ENCODE measurements around the gene DNAJB6.

DNAJB6 gene

DNA sequence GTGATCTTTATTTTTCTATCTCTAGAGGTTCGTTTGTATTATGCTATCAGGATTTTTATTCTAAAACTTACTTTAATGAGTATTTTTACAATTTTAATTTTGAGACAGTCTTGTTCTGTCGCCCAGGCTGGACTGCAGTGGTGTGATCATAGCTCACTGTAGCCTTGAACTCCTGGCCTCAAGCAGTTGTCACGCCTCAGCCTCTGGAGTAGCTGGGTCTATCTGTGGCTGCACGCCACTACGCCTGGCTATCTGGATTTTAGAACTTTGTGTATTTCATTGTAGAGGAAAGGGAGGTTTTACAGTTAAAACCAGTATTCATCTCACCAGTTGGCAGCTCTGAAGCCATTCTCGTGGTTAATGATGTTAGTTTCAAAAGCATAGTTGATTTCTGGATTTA lies 25.9 kb downstream of the DNAJB6 start:
- DNase-seq (ENCODE audit: low read depth in 1 of 2, low spot score in 1 of 2): no peak

DNA sequence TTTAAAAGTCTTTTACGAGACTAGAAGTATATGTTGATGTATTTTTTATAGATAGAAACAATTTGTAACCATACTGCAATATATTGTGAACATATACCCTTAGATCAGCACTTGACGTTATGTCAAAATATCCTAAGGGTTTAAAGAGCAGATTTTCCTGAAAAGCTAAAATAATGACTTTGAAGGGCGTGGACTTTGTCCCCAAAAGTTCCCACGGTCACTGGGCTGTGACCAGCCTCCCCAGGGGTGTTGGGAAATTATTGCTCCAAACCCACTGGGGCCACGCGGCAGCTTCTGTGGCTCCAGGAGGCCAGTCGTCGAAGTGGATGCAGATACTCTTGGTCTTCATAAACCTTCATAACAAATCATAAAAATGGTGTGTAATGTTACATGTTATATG lies 29.9 kb downstream of the DNAJB6 start:
- no peak for DNase-seq (ENCODE audit: low read depth in 1 of 2, low spot score in 1 of 2)

GRCh38 chr7:157368955-157369354 lies 32.2 kb downstream of the DNAJB6 start:
- DNase-seq (ENCODE audit: low read depth in 1 of 2, low spot score in 1 of 2): no peak

GRCh38 chr7:157370742-157371141 lies 33.9 kb downstream of the DNAJB6 start:
- DNase-seq (ENCODE audit: low read depth in 1 of 2, low spot score in 1 of 2): no peak

DNA sequence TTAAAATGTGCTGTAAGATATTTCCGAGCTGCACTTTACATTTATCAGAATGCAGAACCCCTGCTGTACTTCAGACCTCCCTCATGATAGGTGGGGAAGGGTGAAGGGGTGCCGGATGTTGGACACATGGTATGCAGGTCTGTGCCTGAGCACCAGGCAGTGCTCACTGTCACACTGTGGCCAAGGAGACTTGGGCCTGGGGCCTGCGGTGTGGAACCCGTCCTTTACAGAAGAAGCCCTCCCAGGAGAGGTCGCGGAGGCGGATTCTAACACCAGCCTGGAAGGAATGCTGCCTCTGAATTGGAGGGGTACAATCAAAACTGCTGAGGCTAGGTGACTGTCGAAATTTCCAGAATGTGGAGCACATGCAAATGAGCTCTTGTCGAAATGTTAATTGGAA lies 34.5 kb downstream of the DNAJB6 start:
- DNase-seq (ENCODE audit: low read depth in 1 of 2, low spot score in 1 of 2): no peak

DNA sequence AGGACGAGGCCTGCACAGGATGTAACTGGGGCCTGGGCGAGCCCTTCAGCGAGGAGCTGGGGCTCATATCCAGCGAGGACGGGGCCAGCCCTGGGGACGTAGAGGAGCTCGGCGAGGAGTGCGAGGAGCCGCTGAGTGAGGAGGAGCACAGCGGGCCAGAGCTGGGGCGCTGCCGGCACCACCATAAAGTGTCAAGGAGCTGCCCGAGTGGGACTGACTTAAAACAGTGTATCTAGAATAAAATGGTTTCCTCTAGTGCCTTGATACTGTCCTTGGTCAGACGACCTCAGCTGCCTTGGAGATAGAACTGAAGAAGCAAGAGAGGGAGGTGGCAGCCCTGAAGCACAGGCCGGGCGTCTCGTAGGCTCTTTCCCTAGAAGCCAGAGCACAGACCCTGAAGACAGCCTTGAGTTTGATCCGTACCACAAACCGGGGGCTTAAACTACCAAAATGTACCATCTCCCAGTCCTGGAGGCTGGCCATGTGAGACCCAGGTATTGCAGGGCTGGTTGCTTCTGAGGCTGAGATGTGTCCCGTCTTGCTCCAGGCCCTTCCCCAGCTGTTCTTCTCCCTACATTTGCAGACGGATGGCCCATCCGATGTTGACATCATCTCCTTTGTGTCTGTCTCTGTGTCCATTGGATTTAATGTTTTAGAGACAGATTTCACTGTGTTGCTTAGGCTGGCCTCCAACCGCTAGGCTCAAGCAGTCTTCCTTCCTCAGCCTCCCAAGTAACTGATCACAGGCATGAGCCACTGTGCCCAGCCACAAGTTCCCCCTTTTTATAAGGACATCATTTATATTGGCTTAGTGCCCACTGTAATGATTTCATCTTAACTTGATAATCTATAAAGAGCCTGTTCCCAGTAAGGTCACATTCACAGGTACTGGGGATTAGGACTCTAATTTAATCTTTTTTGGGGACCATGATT lies 35.8 kb downstream of the DNAJB6 start:
- no peak for DNase-seq (ENCODE audit: low read depth in 1 of 2, low spot score in 1 of 2)

- DNase-seq (ENCODE audit: low read depth in 1 of 2, low spot score in 1 of 2): no peak
These were observed 36.7 kb downstream of the DNAJB6 start for GRCh38 chr7:157373493-157373892.

GRCh38 chr7:157375410-157375809 lies 38.6 kb downstream of the DNAJB6 start:
- no peak for DNase-seq (ENCODE audit: low read depth in 1 of 2, low spot score in 1 of 2)

DNA sequence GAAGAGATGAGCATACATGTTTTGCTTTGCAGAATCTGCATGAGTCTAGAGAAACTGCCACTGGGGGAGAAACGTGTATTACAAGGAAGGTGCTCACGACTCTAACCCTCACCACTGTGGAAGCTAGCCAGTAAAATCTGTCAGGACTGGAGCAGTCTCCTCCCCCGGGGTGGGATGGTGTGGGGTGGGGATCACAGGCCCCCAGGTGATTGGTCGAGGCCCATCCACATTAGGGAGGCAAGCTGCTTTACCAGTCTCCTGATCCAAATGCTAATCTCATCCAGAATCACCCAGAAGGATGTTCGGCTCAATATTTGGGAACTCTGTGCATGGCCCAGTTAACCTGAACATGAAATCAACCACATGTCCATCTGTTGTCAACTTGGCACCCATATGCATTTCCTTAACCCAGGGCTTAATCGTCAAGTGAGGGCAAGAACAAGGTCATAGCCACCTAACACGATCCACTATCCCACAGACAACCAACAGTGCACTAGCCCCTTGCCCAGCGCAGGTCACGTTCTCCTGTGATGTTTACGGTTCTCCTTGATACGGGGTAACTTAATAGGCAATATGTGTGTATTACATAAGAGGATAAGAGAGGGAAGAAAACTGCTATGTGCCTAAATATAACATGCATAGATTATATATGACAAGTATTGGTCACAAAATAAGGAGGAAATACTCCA lies 40.8 kb downstream of the DNAJB6 start:
- no peak for DNase-seq (ENCODE audit: low read depth in 1 of 2, low spot score in 1 of 2)

- DNase-seq (ENCODE audit: low read depth in 1 of 2, low spot score in 1 of 2): no peak
These were observed 41.6 kb downstream of the DNAJB6 start for GRCh38 chr7:157378390-157378789.

- DNase-seq (ENCODE audit: low read depth in 1 of 2, low spot score in 1 of 2): no peak
These were observed 42.7 kb downstream of the DNAJB6 start for GRCh38 chr7:157379493-157379892.

DNA sequence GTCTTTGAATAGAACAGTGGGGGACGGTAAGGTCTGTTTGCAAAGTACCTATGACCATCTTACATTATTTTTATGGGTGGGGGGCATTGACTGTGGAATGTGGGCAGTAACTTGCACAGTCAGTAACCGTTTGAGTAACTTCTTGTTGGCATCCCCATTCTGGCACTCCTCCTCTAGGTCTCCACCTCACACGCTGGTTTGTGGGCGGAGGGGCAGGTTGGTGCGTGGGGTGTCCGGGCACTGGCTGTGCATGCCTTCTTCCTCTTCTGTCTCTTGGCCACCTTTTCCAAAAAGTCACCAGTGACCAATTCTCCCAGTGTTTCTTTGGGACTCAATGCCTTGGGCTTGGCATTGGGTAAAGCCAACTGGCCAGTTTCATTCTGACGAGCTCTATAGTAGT lies 43.6 kb downstream of the DNAJB6 start:
- DNase-seq (ENCODE audit: low read depth in 1 of 2, low spot score in 1 of 2): no peak

DNA sequence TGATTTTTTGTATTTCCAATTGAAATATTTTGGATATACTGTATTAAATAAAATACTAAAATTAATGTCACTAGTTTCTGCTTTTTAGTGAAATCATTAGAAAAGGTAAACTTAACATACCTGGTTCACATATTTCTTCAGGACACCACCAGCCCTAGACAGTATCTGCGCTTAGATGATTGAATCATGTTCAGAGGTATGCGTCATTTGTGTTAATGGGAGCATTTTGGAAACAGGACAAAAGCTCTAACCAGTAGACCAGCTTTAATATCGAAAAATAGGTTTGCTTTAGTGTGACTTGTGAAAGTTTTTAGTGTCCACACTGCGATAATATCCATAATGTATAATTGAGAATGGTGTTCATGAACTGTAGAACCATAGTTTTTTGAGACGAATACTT lies 47.1 kb downstream of the DNAJB6 start:
- DNase-seq (ENCODE audit: low read depth in 1 of 2, low spot score in 1 of 2): no peak

- DNase-seq (ENCODE audit: low read depth in 1 of 2, low spot score in 1 of 2): no peak
These were observed 47.5 kb downstream of the DNAJB6 start for GRCh38 chr7:157384301-157384700.

GRCh38 chr7:157386979-157387800 lies 50.4 kb downstream of the DNAJB6 start:
- peak; percentile 71 to 72 for DNase-seq (ENCODE audit: low read depth in 1 of 2, low spot score in 1 of 2)

DNA sequence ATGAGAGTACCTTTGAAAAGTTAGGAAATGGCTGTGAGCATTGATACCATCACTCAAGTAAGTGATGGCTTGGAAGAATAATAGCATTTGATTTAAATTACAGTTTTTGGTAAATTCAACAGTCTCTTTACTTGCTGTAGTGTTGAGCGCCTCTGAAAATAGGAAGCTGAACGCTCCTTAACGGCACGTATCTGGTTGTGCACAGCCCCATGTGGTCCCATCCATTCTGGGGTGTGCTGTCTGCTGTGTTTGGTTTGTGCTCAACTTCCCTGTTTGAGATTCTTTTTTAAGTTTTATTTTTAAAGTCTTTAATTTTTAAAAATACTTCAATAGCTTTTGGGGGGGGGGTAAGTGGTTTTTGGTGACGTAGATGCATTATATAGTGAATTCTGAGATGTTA lies 51.5 kb downstream of the DNAJB6 start:
- no peak for DNase-seq (ENCODE audit: low read depth in 1 of 2, low spot score in 1 of 2)

GRCh38 chr7:157389951-157390730 lies 53.3 kb downstream of the DNAJB6 start:
- DNase-seq (ENCODE audit: low read depth in 1 of 2, low spot score in 1 of 2): no peak

DNA sequence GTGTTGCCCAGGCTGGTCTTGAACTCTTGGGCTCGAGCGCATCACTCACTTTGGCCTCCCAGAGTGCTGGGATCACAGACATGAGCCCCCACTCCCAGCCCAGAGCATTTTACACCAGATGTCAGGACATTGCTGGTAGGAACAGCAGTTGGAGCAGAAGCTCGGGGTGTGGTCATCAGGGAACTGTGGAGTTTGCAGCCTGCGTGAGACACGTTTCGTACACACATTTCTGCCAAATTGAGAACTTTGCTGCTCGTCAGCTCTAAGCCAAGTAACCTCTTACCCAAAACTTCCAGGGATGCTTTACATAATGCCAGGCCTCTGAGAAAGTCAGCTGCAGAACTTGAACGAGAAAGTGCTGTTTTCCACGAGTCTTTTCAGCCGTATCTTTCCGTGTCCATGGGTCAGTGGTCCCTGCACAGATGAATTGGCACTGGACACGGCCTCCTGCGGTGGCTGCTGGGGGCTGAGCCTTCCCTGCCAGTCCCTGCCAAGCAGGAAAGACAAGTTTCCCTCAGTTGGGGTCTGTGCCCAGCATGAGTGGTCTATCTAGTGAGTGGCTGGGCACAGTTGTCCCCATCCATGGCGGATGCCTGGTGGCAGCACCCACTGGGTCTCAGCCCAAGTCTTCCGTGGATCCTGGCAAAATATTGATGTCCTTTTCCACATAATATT lies 54.4 kb downstream of the DNAJB6 start:
- no peak for DNase-seq (ENCODE audit: low read depth in 1 of 2, low spot score in 1 of 2)

DNA sequence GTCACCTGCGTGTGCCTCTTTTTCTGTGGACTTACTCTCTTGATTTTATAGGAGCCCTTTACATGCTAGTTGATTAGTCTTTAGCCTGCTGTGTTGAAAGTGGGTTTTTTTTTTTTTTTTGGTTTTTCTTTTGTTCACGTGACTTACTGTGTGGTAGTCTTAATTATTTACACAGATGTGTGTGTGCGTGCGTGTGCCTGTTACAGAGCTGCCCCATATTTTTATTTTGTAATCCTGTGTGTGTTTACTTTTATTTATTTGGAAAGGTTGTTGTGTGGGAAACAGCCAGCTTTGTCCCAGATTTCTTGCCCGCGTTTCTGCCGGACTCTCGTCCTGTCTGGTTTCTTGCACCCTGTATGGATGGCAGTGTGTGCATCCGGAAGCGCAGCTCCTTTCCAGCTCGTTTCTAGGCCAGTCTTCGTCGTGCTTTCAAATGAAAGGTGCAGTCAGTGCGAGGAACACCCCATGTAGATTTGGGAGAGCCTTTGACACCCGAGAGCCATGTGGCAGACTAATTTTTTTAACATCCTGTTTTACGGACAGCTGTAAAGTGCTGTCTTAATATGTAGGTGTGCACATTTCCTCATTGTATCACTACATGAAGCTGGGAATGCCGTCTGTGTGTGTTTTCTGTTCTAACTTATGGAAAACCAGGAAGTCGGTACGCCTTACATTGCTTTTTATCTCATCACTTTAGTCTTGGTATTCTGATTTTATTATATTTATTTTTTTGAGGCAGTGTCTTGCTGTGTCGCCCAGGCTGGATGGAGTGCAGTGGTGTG lies 55.6 kb downstream of the DNAJB6 start:
- DNase-seq (ENCODE audit: low read depth in 1 of 2, low spot score in 1 of 2): no peak
